GM23338 (cell line): ENCODE data around the gene STRIP1.
"Not testable (repeated sequence)": the region's sequence is repeated elsewhere in the genome, so short reads cannot be mapped to it uniquely, and the experiment has no call there.

Experiments
- CREB1 ChIP-seq: fragments of 250-450 bp; sonication (Bioruptor Pico); IDR thresholded peaks from 2 replicates; pipeline ENCODE4 v1.5.0; 2020; ENCODE audit warnings: low read depth, mild to moderate bottlenecking, moderate library complexity
- CTCF ChIP-seq, 2 experiments: fragments of 200-600 bp in 1 of 2; sonication (generic) in 1 of 2; conservative IDR thresholded peaks; 2 replicates each; pipeline versions ENCODE4 v1.5.1 to v1.6.1; 2016 to 2017; ENCODE audit warnings: antibody characterized with exemption in 2 of 2, low read depth in 2 of 2, mild to moderate bottlenecking in 2 of 2, moderate library complexity in 1 of 2
- ETS1 ChIP-seq: IDR thresholded peaks from 2 replicates; pipeline ENCODE4 v1.6.1; 2016; ENCODE audit warnings: antibody characterized with exemption
- EZH2 ChIP-seq: fragments of 200-600 bp; sonication (generic); IDR thresholded peaks from one replicate; pipeline ENCODE4 v1.8.0; 2017; ENCODE audit warnings: antibody characterized with exemption, mild to moderate bottlenecking, low read depth; ENCODE audit not compliant: unreplicated experiment
- EZH2phosphoT487 ChIP-seq: fragments of 200-600 bp; sonication (generic); IDR thresholded peaks from one replicate; pipeline ENCODE4 v1.8.1; 2018; ENCODE audit warnings: antibody characterized with exemption; ENCODE audit not compliant: unreplicated experiment
- POLR2AphosphoS5 ChIP-seq: IDR thresholded peaks from 2 replicates; pipeline ENCODE4 v1.6.1; 2016; ENCODE audit warnings: antibody characterized with exemption, low read depth

- TF ChIP-seq CTCF (conservative IDR thresholded peaks at IDR 0.05; ENCODE audit: low read depth in 2 of 2); POLR2AphosphoS5; EZH2; EZH2phosphoT487; ETS1; CREB1 (CRISPR knock-in tag): not testable (repeated sequence)
These were observed 45.6 kb downstream of the STRIP1 start for GRCh38 chr1:110079995-110080394.
